Activated naive CD4-positive, alpha-beta T cell treated with anti-CD3 and anti-CD28 coated beads, Interleukin-2, amount 10 ng/mL, durations not matched to agents 7 days and 5 days (primary cell): ENCODE data around the gene GNLY.

Experiments used
- CTCF ChIA-PET: fragments of 350-600 bp; sonication (Branson Sonifier 250); formaldehyde crosslinking; loops from one replicate; lab custom pipeline; 2021; ENCODE audit warnings: antibody characterized with exemption; lab: Charles Lee
- DNase-seq: peaks from one replicate; pipeline ENCODE4 v3.0.0-alpha.2; 2020
- H3K27ac Mint-ChIP-seq: one replicate; pipeline ENCODE4 v1.8.0; 2021; ENCODE audit warnings: mild to moderate bottlenecking, moderate library complexity, mixed read lengths
- H3K27me3 Mint-ChIP-seq: one replicate; pipeline ENCODE4 v1.8.0; 2021; ENCODE audit warnings: mild to moderate bottlenecking, mixed read lengths
- H3K36me3 Mint-ChIP-seq: one replicate; pipeline ENCODE4 v1.8.0; 2021; ENCODE audit warnings: mixed read lengths
- H3K4me1 Mint-ChIP-seq: one replicate; pipeline ENCODE4 v1.8.0; 2021; ENCODE audit warnings: mixed read lengths
- H3K4me3 Mint-ChIP-seq: one replicate; pipeline ENCODE4 v1.8.0; 2021; ENCODE audit warnings: mild to moderate bottlenecking, moderate library complexity, mixed read lengths
- H3K9me3 Mint-ChIP-seq: one replicate; pipeline ENCODE4 v1.8.0; 2021; ENCODE audit warnings: mixed read lengths

Gene GNLY

GRCh38 chr2:85723707-85724360 is 29.7 kb downstream of the GNLY start:
- Mint-ChIP-seq H3K4me1 (no peaks in the 10 kb centered on the region), H3K27ac (no peak overlapping the region), H3K4me3 (no peak overlapping the region), H3K9me3 (peaks cover 6% of the 10 kb centered on the region), H3K27me3 (peaks cover 58% of the 10 kb centered on the region), H3K36me3 (no peaks in the 10 kb centered on the region)
- no peak for DNase-seq
- CTCF ChIA-PET: interaction anchor here (1.0 to 1.7 kb wide), 5 partner anchors 12 to 356 kb away, joined by 3 to 7 read pairs (median 6); no protein-coding TSS in a partner anchor

- no peak for DNase-seq
- no peaks in the 10 kb centered on the region for H3K36me3 Mint-ChIP-seq
- CTCF ChIA-PET: interaction anchor here (0.8 to 3.1 kb wide), 10 partner anchors 11 to 355 kb away, joined by 3 to 17 read pairs (median 5); no protein-coding TSS in a partner anchor
- no peak overlapping the region for H3K4me3 Mint-ChIP-seq
- peaks cover 58% of the 10 kb centered on the region for H3K27me3 Mint-ChIP-seq
- H3K9me3 Mint-ChIP-seq: peaks cover 6% of the 10 kb centered on the region
- H3K4me1 Mint-ChIP-seq: peaks cover 3% of the 10 kb centered on the region
- no peak overlapping the region for H3K27ac Mint-ChIP-seq
Observed at GRCh38 chr2:85724731-85725181, 30.6 kb downstream of the GNLY start.

- H3K27ac Mint-ChIP-seq: no peak overlapping the region
- H3K27me3 Mint-ChIP-seq: peaks cover 58% of the 10 kb centered on the region
- H3K4me1 Mint-ChIP-seq: peaks cover 3% of the 10 kb centered on the region
- no peak overlapping the region for H3K4me3 Mint-ChIP-seq
- H3K36me3 Mint-ChIP-seq: no peaks in the 10 kb centered on the region
- CTCF ChIA-PET: interaction anchor here (0.8 to 3.1 kb wide), 11 partner anchors 11 to 354 kb away, joined by 3 to 17 read pairs (median 4); no protein-coding TSS in a partner anchor
- DNase-seq: no peak
- H3K9me3 Mint-ChIP-seq: peaks cover 4% of the 10 kb centered on the region
Observed at GRCh38 chr2:85725451-85725850, 31.3 kb downstream of the GNLY start.

DNA sequence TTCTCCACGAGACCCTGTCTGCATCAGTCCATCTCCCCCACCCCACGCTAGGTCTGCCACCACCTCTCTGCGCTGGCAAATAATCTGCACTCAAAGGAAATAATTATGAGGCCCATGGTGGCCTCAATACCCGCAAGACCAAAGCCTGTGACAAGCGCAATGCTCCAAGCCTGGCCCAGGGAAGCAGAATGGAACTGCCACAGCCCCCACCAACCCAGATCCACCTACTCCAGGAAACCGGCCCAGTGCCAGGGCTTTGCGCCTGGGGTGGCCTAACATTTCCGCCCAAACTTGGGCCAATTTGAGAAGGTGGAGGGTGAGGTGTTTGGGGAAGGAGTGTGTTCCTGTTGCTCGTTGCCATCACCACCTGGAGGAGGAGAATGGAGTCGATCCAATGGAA is 33.6 kb downstream of the GNLY start:
- H3K4me3 Mint-ChIP-seq: no peak overlapping the region
- H3K9me3 Mint-ChIP-seq: no peaks in the 10 kb centered on the region
- peaks cover 3% of the 10 kb centered on the region for H3K4me1 Mint-ChIP-seq
- peaks cover 61% of the 10 kb centered on the region for H3K27me3 Mint-ChIP-seq
- no peak for DNase-seq
- H3K36me3 Mint-ChIP-seq: no peaks in the 10 kb centered on the region
- CTCF ChIA-PET: interaction anchor here (1.0 kb wide), 1 partner anchor 14 kb away, joined by 3 read pairs; no protein-coding TSS in a partner anchor
- H3K27ac Mint-ChIP-seq: no peak overlapping the region

GRCh38 chr2:85728342-85728741 is 34.2 kb downstream of the GNLY start:
- H3K36me3 Mint-ChIP-seq: no peaks in the 10 kb centered on the region
- peaks cover 3% of the 10 kb centered on the region for H3K4me1 Mint-ChIP-seq
- CTCF ChIA-PET: interaction anchor here (0.7 to 2.5 kb wide), 28 partner anchors 9 to 351 kb away, joined by 3 to 83 read pairs (median 6); no protein-coding TSS in a partner anchor
- H3K27ac Mint-ChIP-seq: no peak overlapping the region
- no peaks in the 10 kb centered on the region for H3K9me3 Mint-ChIP-seq
- DNase-seq: no peak
- peaks cover 66% of the 10 kb centered on the region for H3K27me3 Mint-ChIP-seq
- H3K4me3 Mint-ChIP-seq: no peak overlapping the region

DNA sequence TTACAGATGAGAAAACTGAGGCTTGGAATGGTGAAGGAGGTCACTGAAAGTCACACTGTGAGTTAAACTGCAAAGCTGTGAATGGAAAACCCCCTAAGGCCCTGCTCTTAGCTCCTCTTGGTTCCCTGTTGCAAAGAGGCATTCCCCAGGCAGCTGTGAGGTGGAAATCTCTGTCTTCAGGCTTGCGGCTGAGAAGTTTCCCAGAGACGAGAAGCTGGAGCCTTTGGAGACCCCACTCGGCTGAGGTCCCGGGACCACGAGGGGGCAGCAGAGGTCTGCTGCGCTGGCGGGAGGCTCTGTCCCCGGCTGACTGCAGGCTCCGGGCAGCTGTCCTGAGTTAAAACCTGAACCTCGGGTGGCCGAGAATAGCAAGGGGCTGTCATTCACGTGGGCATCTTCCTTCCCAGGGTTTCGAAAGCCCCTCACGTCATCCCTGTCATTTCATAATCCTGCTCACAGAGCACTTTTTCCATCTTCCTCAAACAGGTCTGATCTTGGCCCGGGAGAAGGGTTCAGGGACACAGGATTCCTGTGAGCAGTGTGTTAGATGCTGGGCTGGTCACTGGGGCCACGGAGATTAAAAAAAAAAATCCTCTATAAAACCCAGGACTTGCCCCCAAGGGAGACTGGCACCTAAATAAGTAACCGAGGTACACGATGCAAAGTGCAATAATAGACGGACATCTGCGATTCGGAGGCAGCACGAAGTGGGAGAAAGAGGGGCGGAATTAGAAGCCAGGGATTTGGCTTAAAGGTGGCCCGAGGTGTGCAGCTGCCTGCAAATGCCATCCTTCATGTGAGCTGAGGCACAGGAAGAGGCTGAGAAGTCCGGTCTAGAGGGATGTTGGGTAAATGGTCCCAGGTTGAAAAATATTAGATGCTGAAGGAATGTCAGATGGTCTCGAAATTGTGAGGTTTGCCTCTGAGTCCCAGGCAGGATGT is 35.0 kb downstream of the GNLY start:
- no peaks in the 10 kb centered on the region for H3K9me3 Mint-ChIP-seq
- peaks cover 66% of the 10 kb centered on the region for H3K27me3 Mint-ChIP-seq
- H3K27ac Mint-ChIP-seq: no peak overlapping the region
- H3K4me3 Mint-ChIP-seq: no peak overlapping the region
- H3K36me3 Mint-ChIP-seq: no peaks in the 10 kb centered on the region
- CTCF ChIA-PET: interaction anchor here (0.7 to 2.5 kb wide), 30 partner anchors 10 to 377 kb away, joined by 3 to 83 read pairs (median 6); partner anchors contain the start of genes POLR1A and PTCD3
- H3K4me1 Mint-ChIP-seq: peaks cover 3% of the 10 kb centered on the region
- DNase-seq: peak; percentile 82

GRCh38 chr2:85729825-85730510 is 35.8 kb downstream of the GNLY start:
- CTCF ChIA-PET: interaction anchor here (0.9 to 2.5 kb wide), 13 partner anchors 10 to 349 kb away, joined by 3 to 83 read pairs (median 9); no protein-coding TSS in a partner anchor
- DNase-seq: no peak
- H3K4me3 Mint-ChIP-seq: no peak overlapping the region
- no peaks in the 10 kb centered on the region for H3K36me3 Mint-ChIP-seq
- H3K27me3 Mint-ChIP-seq: peaks cover 66% of the 10 kb centered on the region
- peaks cover 3% of the 10 kb centered on the region for H3K4me1 Mint-ChIP-seq
- H3K9me3 Mint-ChIP-seq: no peaks in the 10 kb centered on the region
- H3K27ac Mint-ChIP-seq: no peak overlapping the region

- no peak overlapping the region for H3K4me3 Mint-ChIP-seq
- H3K4me1 Mint-ChIP-seq: peaks cover 3% of the 10 kb centered on the region
- H3K9me3 Mint-ChIP-seq: no peaks in the 10 kb centered on the region
- CTCF ChIA-PET: interaction anchor here (2.5 to 3.3 kb wide), 2 partner anchors 83 to 84 kb away, joined by 10 to 83 read pairs; no protein-coding TSS in a partner anchor
- H3K27ac Mint-ChIP-seq: no peak overlapping the region
- peaks cover 65% of the 10 kb centered on the region for H3K27me3 Mint-ChIP-seq
- no peak for DNase-seq
- no peaks in the 10 kb centered on the region for H3K36me3 Mint-ChIP-seq
Observed at GRCh38 chr2:85730686-85731230, 36.6 kb downstream of the GNLY start.

GRCh38 chr2:85731606-85732005 is 37.4 kb downstream of the GNLY start:
- no peak overlapping the region for H3K4me3 Mint-ChIP-seq
- H3K4me1 Mint-ChIP-seq: peaks cover 3% of the 10 kb centered on the region
- CTCF ChIA-PET: interaction anchor here (3.3 kb wide), 1 partner anchor 83 kb away, joined by 10 read pairs; no protein-coding TSS in a partner anchor
- no peak overlapping the region for H3K27ac Mint-ChIP-seq
- DNase-seq: no peak
- no peaks in the 10 kb centered on the region for H3K36me3 Mint-ChIP-seq
- H3K9me3 Mint-ChIP-seq: no peaks in the 10 kb centered on the region
- H3K27me3 Mint-ChIP-seq: peaks cover 67% of the 10 kb centered on the region

- Mint-ChIP-seq H3K27ac (no peak overlapping the region), H3K4me3 (no peak overlapping the region), H3K36me3 (no peaks in the 10 kb centered on the region), H3K4me1 (peaks cover 3% of the 10 kb centered on the region), H3K9me3 (no peaks in the 10 kb centered on the region), H3K27me3 (peaks cover 75% of the 10 kb centered on the region)
- CTCF ChIA-PET: interaction anchor here (3.3 kb wide), 1 partner anchor 82 kb away, joined by 10 read pairs; no protein-coding TSS in a partner anchor
- no peak for DNase-seq
Observed at GRCh38 chr2:85732467-85733120, 38.4 kb downstream of the GNLY start.

- H3K27me3 Mint-ChIP-seq: peaks cover 75% of the 10 kb centered on the region
- no peak for DNase-seq
- H3K36me3 Mint-ChIP-seq: no peaks in the 10 kb centered on the region
- H3K4me1 Mint-ChIP-seq: peaks cover 3% of the 10 kb centered on the region
- H3K4me3 Mint-ChIP-seq: no peak overlapping the region
- CTCF ChIA-PET: interaction anchor here (1.3 to 3.3 kb wide), 2 partner anchors 13 to 81 kb away, joined by 3 to 10 read pairs; no protein-coding TSS in a partner anchor
- H3K27ac Mint-ChIP-seq: no peak overlapping the region
- no peaks in the 10 kb centered on the region for H3K9me3 Mint-ChIP-seq
Observed at GRCh38 chr2:85733121-85733960, 39.2 kb downstream of the GNLY start.

DNA sequence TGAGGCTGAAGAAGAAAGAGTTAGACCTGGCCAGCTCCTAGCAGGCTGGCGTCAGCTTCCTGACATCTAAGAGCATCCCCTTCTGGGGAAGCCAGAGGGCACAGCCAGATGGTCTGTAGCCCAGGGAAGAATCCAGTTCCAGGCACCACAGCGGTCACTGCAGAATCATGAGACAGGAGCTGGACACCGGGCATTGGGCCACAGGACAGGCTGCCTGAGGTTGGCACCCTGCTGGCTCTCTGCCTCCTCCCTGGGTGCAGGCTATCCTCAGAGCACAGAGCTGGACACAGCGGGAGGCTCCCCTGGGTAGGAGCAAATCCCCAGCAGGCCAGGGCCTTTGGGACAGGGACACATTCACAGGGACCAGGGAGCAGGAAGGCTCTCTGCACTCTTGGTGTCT is 39.9 kb downstream of the GNLY start:
- Mint-ChIP-seq H3K9me3 (no peaks in the 10 kb centered on the region), H3K36me3 (no peaks in the 10 kb centered on the region), H3K4me3 (no peak overlapping the region), H3K27me3 (peaks cover 74% of the 10 kb centered on the region), H3K4me1 (peaks cover 3% of the 10 kb centered on the region), H3K27ac (no peak overlapping the region)
- CTCF ChIA-PET: interaction anchor here (1.3 to 3.6 kb wide), 4 partner anchors 14 to 80 kb away, joined by 3 to 12 read pairs (median 6); no protein-coding TSS in a partner anchor
- no peak for DNase-seq
